Endometrial microvascular endothelial cells (primary cell): Measurements from ENCODE around the gene BICD1. TPM values are rescaled to one million over a fixed set of nuclear protein-coding genes. Genes with fewer than 3 reads are reported as not detected.
"Not testable (repeated sequence)": the region's sequence is repeated elsewhere in the genome, so short reads cannot be mapped to it uniquely, and the experiment has no call there.

Experiments
- in situ Hi-C: cut with HindIII; loops from 2 replicates; pipeline ENCODE4 v1.10.0; 2017; ENCODE audit warnings: low sequenced_read_pairs, low pct_unique_long_range_greater_than_20kb; ENCODE audit errors: inconsistent ontology term
- total RNA-seq: library from RNA; depleted of rRNA; stranded (reverse); fragments of >200 nt; gene quantifications from one replicate; pipeline ENCODE4 v1.2.3, GENCODE V29; 2015; ENCODE audit errors: inconsistent ontology term

Gene BICD1
- total RNA-seq, 1 donor from 2014 or later = 14.8 TPM

GRCh38 chr12:32257695-32258496 is 151.2 kb downstream of the BICD1 start:
- in situ Hi-C loops = no loop called here

GRCh38 chr12:32260696-32261095 is 154.0 kb downstream of the BICD1 start:
- in situ Hi-C loops = no loop called here

- in situ Hi-C loops = no loop called here
Measured at GRCh38 chr12:32261638-32262037, 155.0 kb downstream of the BICD1 start.

GRCh38 chr12:32264961-32265360 is 158.3 kb downstream of the BICD1 start:
- in situ Hi-C loops = no loop called here

- in situ Hi-C loops = no loop called here
Measured at GRCh38 chr12:32265456-32265855, 158.8 kb downstream of the BICD1 start.

- in situ Hi-C loops = no loop called here
Measured at GRCh38 chr12:32265951-32266350, 159.3 kb downstream of the BICD1 start.

- in situ Hi-C loops = no loop called here
Measured at GRCh38 chr12:32266756-32267155, 160.1 kb downstream of the BICD1 start.

- in situ Hi-C loops = no loop called here
Measured at GRCh38 chr12:32270818-32271710, 164.4 kb downstream of the BICD1 start.

GRCh38 chr12:32272465-32272864 is 165.8 kb downstream of the BICD1 start:
- in situ Hi-C loops = no loop called here

- in situ Hi-C loops = no loop called here
Measured at GRCh38 chr12:32273063-32273522, 166.4 kb downstream of the BICD1 start.

GRCh38 chr12:32273712-32274111 is 167.1 kb downstream of the BICD1 start:
- in situ Hi-C loops = no loop called here

GRCh38 chr12:32274665-32275064 is 168.0 kb downstream of the BICD1 start:
- in situ Hi-C loops = no loop called here

- in situ Hi-C loops = not testable (repeated sequence)
Measured at GRCh38 chr12:32275520-32275919, 168.9 kb downstream of the BICD1 start.

GRCh38 chr12:32277774-32278173 is 171.1 kb downstream of the BICD1 start:
- in situ Hi-C loops = no loop called here

- in situ Hi-C loops = no loop called here
Measured at GRCh38 chr12:32281098-32281497, 174.5 kb downstream of the BICD1 start.

GRCh38 chr12:32284561-32284960 is 177.9 kb downstream of the BICD1 start:
- in situ Hi-C loops = no loop called here

GRCh38 chr12:32285021-32285420 is 178.4 kb downstream of the BICD1 start:
- in situ Hi-C loops = no loop called here

GRCh38 chr12:32285489-32285888 is 178.8 kb downstream of the BICD1 start:
- in situ Hi-C loops = no loop called here

- in situ Hi-C loops = no loop called here
Measured at GRCh38 chr12:32290411-32290810, 183.8 kb downstream of the BICD1 start.

- in situ Hi-C loops = no loop called here
Measured at GRCh38 chr12:32292151-32292550, 185.5 kb downstream of the BICD1 start.
